GM18502 (cell line): Measurements from ENCODE around the gene TRAPPC6A.

Experiments
- ATAC-seq: cut with Tn5 transposase; IDR thresholded peaks from one replicate; pipeline ENCODE4 v1.9.1; 2021; ENCODE audit warnings: mild to moderate bottlenecking; ENCODE audit not compliant: unreplicated experiment, poor library complexity

Gene TRAPPC6A

GRCh38 chr19:45187421-45188100 is 9.5 kb upstream of the TRAPPC6A start:
- ATAC-seq, result no peak

- ATAC-seq, result no peak
Measured at GRCh38 chr19:45186509-45187334, 8.7 kb upstream of the TRAPPC6A start.

GRCh38 chr19:45184115-45184514 is 6.1 kb upstream of the TRAPPC6A start:
- ATAC-seq, result no peak

- no peak for ATAC-seq
Measured at GRCh38 chr19:45182758-45183157, 4.7 kb upstream of the TRAPPC6A start.

- no peak for ATAC-seq
Measured at GRCh38 chr19:45180936-45181335, 2.9 kb upstream of the TRAPPC6A start.

GRCh38 chr19:45179892-45180370 is 1.9 kb upstream of the TRAPPC6A start:
- no peak for ATAC-seq

GRCh38 chr19:45179072-45179891 is 1.2 kb upstream of the TRAPPC6A start:
- no peak for ATAC-seq

- peak; percentile 83 for ATAC-seq
Measured at GRCh38 chr19:45178262-45179071, 430 bp upstream of the TRAPPC6A start, which contains the start of gene BLOC1S3. TSS of gene BLOC1S3 (plus strand) at chr19:45178784. CDS start at chr19:45179297, 513 bp downstream.

GRCh38 chr19:45175515-45176345 is 2.3 kb downstream of the TRAPPC6A start:
- no peak for ATAC-seq

GRCh38 chr19:45173816-45174215 is 4.2 kb downstream of the TRAPPC6A start:
- ATAC-seq, result no peak

GRCh38 chr19:45172611-45173208 is 5.3 kb downstream of the TRAPPC6A start:
- ATAC-seq, result no peak

GRCh38 chr19:45172173-45172572 is 5.9 kb downstream of the TRAPPC6A start:
- no peak for ATAC-seq

- no peak for ATAC-seq
Measured at GRCh38 chr19:45171211-45171623, 6.8 kb downstream of the TRAPPC6A start.

- ATAC-seq, result no peak
Measured at GRCh38 chr19:45170146-45171106, 7.6 kb downstream of the TRAPPC6A start.

GRCh38 chr19:45169602-45170001 is 8.4 kb downstream of the TRAPPC6A start:
- no peak for ATAC-seq

- no peak for ATAC-seq
Measured at GRCh38 chr19:45168767-45169351, 9.2 kb downstream of the TRAPPC6A start.

GRCh38 chr19:45166723-45167252 is 11.2 kb downstream of the TRAPPC6A start:
- ATAC-seq, result no peak
